Upper lobe of left lung (tissue), 6 donors: ENCODE measurements around the gene EML5. TPM values are rescaled to one million over a fixed set of nuclear protein-coding genes. Genes with fewer than 3 reads are reported as not detected.
"Not testable (repeated sequence)": the region's sequence is repeated elsewhere in the genome, so short reads cannot be mapped to it uniquely, and the experiment has no call there.

Source experiments
- ATAC-seq, 2 donors: fragments of 200-7000 bp; cut with Tn5 transposase; one replicate each; pipeline ENCODE4 v1.9.1; 2022; ENCODE audit warnings: mild to moderate bottlenecking in 2 of 2, moderate library complexity in 2 of 2; ENCODE audit not compliant: low FRiP score in 2 of 2
- DNase-seq, 2 donors: peaks; one replicate each; pipeline ENCODE4 v3.0.0-alpha.2; 2019 to 2020
- H3K27ac ChIP-seq, 4 donors: fragments of 200-600 bp; sonication (generic); one replicate each; pipeline ENCODE4 v1.5.1; 2016 to 2019
- H3K27me3 ChIP-seq, 4 donors: fragments of 200-600 bp; sonication (generic); one replicate each; pipeline ENCODE4 v1.5.1; 2017 to 2019
- H3K36me3 ChIP-seq, 4 donors: fragments of 200-600 bp; sonication (generic); one replicate each; pipeline ENCODE4 v1.5.1; 2016 to 2019
- H3K4me1 ChIP-seq, 4 donors: fragments of 200-600 bp; sonication (generic); one replicate each; pipeline ENCODE4 v1.5.1; 2018 to 2019
- H3K4me3 ChIP-seq, 4 donors: fragments of 200-600 bp; sonication (generic); one replicate each; pipeline ENCODE4 v1.5.1; 2017 to 2019; ENCODE audit warnings: mild to moderate bottlenecking in 2 of 4, moderate library complexity in 1 of 4
- H3K9me3 ChIP-seq, 4 donors: fragments of 200-600 bp; sonication (generic); one replicate each; pipeline ENCODE4 v1.5.1; 2018 to 2019
- EP300 ChIP-seq, 4 donors: sonication (generic); formaldehyde crosslinking; IDR thresholded peaks; one replicate each; pipeline ENCODE4 v1.5.1; 2017; ENCODE audit warnings: antibody characterized with exemption in 4 of 4, control low read depth in 2 of 4
- POLR2A ChIP-seq, 4 donors: fragments of 450-650 bp; IDR thresholded peaks; one replicate each; pipeline ENCODE4 v1.5.1; 2016 to 2017; ENCODE audit warnings: antibody characterized with exemption in 4 of 4, mild to moderate bottlenecking in 2 of 4
- POLR2AphosphoS5 ChIP-seq, 2 donors: sonication (generic); formaldehyde crosslinking; IDR thresholded peaks; one replicate each; pipeline ENCODE4 v1.5.1; 2017; ENCODE audit warnings: antibody characterized with exemption in 2 of 2
- WGBS, 2 donors: methylation state at CpG; one replicate each; pipeline ENCODE4 v1.1.5; 2017 to 2018; 5-methylcytosine and 5-hydroxymethylcytosine counted together
- total RNA-seq, 6 donors: library from RNA; depleted of rRNA in 4 of 6; stranded (reverse); fragments of >200 nt in 4 of 6; gene quantifications; one replicate each; pipeline versions ENCODE4 v1.1.0 to v1.2.1, GENCODE V29; 2016 to 2021
- TF ChIP-seq, protein P1 (sequence below), 6 experiments: fragments of 450-650 bp in 4 of 6; fragments of 200-600 bp in 2 of 6; sonication (generic) in 2 of 6; IDR thresholded peaks; one replicate each; pipeline ENCODE4 v1.5.1; 2016 to 2019; ENCODE audit warnings: antibody characterized with exemption in 6 of 6
- donor health status: DM: no; HTN: no; CAD: no; lungs with moderate emphysema.
- donor health status: DM: no; HTN: yes; CAD: no; lungs with severe emphysema.

EML5 gene
- total RNA-seq, 6 donors from 2014 or later, result 0.98 to 10.5 (median 3.3) TPM

DNA sequence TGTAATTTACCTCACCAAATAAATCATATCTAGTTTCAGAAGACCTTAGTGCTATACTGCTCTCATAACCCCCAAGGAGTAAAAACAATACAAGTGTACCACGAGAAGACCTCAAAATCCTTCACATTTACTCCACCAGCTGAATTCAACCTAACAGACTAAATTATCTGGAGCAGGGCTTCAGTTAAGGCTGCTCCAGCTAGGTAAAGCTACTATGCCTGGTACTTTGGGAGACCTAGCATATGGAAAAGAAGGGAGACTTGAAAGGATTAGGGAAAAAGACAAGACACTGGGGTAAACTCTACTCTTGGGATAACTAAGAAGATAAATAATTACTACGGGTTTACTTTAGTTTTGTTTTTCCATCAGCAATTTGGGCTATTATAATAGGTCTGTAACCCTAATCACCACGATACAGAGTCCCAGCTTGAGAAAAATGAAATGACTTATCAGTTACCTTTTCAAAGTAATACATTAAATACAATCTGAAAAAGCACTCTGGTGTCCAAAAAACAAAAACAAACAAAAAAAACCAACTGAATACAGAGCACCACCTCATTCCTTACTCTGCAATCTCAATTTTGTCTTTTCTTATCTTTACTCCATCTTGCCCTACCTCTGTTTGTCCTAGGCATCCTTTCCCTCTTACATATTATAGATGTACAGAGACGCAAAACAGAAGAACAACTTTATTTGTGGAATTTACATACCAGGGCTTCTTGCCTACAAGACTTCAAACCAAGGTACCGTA is 2.1 kb downstream of the EML5 start:
- ATAC-seq, result no peak
- 85% methylated on average over 5 of the region's 5 CpGs for WGBS, 2 donors
- H3K4me1 ChIP-seq, result peaks cover 6 to 22% (median 14%) of the 10 kb centered on the region in 4 donors
- no peaks in the 10 kb centered on the region for H3K36me3 ChIP-seq
- no peak for DNase-seq
- no peak overlapping the region for H3K4me3 ChIP-seq
- H3K9me3 ChIP-seq, result no peaks in the 10 kb centered on the region
- no peak overlapping the region for H3K27ac ChIP-seq
- no peaks in the 10 kb centered on the region for H3K27me3 ChIP-seq
- no peak for TF ChIP-seq EP300 (IDR thresholded peaks at IDR 0.05)
- TF ChIP-seq POLR2A (IDR thresholded peaks at IDR 0.05), result no peak

DNA sequence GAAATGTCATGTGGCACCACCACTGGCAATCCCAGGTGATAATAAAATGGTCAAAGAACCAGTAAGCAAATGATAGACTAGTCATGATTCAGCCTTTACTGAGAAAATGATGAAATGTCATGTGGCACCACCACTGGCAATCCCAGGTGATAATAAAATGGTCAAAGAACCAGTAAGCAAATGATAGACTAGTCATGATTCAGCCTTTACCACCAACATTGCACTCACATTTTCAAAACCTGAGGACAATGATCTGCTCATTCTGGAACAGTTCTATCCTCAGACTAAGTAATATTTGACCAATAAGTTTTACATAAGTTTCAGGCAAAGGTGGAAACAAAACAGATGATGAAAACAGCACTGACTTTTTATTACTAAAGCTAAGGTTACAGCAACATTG is 3.2 kb downstream of the EML5 start:
- H3K27me3 ChIP-seq, ATAC-seq, H3K4me3 ChIP-seq, H3K9me3 ChIP-seq, DNase-seq, H3K36me3 ChIP-seq, H3K27ac ChIP-seq: not testable (repeated sequence)
- H3K4me1 ChIP-seq, result peaks cover 6 to 22% (median 14%) of the 10 kb centered on the region in 4 donors

DNA sequence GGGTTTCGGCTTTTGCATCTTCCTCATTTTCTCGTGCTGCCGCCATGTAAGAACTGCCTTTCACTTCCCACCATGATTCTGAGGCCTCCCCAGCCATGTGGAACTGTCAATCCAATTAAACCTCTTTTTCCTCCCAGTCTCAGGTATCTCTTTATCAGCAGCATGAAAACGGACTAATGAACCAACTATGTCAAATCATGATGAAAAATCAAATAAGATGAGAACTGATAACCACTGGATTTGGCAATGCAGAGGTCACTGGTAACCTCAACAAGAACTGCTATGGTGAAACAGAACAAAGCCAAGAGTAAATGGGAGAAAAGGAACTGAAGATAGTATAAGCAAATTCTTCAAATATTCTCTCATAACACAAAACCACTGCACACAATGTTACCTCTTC is 6.0 kb downstream of the EML5 start:
- Histone ChIP-seq H3K4me3 (no peak overlapping the region), H3K36me3 (no peaks in the 10 kb centered on the region), H3K27ac (no peak overlapping the region), H3K4me1 (peaks cover 0 to 8% (median 4%) of the 10 kb centered on the region in 4 donors), H3K9me3 (peaks cover 0 to 3% (median 1%) of the 10 kb centered on the region in 4 donors), H3K27me3 (no peaks in the 10 kb centered on the region)
- WGBS, 2 donors, result 86 to 87% methylated on average over 4 of the region's 4 CpGs
- ATAC-seq (no peak), DNase-seq (no peak)
- TF ChIP-seq, protein P1, sequence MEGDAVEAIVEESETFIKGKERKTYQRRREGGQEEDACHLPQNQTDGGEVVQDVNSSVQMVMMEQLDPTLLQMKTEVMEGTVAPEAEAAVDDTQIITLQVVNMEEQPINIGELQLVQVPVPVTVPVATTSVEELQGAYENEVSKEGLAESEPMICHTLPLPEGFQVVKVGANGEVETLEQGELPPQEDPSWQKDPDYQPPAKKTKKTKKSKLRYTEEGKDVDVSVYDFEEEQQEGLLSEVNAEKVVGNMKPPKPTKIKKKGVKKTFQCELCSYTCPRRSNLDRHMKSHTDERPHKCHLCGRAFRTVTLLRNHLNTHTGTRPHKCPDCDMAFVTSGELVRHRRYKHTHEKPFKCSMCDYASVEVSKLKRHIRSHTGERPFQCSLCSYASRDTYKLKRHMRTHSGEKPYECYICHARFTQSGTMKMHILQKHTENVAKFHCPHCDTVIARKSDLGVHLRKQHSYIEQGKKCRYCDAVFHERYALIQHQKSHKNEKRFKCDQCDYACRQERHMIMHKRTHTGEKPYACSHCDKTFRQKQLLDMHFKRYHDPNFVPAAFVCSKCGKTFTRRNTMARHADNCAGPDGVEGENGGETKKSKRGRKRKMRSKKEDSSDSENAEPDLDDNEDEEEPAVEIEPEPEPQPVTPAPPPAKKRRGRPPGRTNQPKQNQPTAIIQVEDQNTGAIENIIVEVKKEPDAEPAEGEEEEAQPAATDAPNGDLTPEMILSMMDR (IDR thresholded peaks at IDR 0.05), result no peak
- no peak for TF ChIP-seq POLR2AphosphoS5 (IDR thresholded peaks at IDR 0.05)
- no peak for TF ChIP-seq EP300 (IDR thresholded peaks at IDR 0.05)
- TF ChIP-seq POLR2A (IDR thresholded peaks at IDR 0.05), result no peak

DNA sequence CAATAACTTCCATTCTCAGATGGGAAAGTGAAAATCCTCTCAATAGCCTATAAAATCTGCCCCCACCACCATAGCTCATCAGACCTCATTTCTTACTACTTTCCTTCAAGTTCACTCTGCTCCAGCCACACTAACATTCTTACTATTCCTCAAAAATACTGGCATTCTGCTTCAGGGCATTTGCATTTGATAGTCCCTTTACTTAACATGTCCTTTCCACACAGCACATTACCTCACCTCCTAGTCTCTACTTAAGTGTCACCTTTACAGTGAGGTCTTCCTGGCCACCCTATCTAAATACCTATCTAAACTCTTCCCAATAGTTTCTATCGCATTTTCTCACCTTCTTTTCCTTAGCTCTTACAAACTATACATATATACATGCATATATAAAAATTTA is 6.8 kb downstream of the EML5 start:
- Histone ChIP-seq H3K27me3 (no peaks in the 10 kb centered on the region), H3K27ac (no peak overlapping the region), H3K36me3 (no peaks in the 10 kb centered on the region), H3K9me3 (peaks cover 0 to 3% (median 1%) of the 10 kb centered on the region in 4 donors), H3K4me1 (peaks cover 0 to under 1% (median 0%) of the 10 kb centered on the region in 4 donors), H3K4me3 (no peak overlapping the region)
- 81 to 89% methylated on average over 1 of the region's 1 CpG for WGBS, 2 donors
- no peak for DNase-seq
- no peak for ATAC-seq
- TF ChIP-seq POLR2AphosphoS5 (IDR thresholded peaks at IDR 0.05), result no peak

DNA sequence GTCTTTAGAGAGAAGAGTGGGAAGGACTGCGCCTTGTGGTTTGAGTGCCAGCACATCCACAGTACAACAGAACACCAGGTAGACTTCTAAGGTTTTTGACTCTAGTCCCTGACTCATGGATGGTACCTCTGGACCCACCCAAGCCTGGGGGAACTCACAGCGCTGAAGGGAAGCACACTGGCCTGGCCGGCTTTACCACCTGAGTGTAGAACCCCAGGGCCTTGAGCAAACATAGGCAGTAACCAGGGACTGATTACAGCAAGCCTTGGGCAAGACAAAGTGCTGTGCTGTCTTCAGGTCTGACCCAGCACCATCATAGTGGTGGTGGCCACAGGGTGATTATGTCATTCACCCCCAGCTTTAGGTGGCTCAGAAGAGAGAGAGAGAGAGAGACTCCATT is 17.2 kb downstream of the EML5 start:
- TF ChIP-seq EP300 (IDR thresholded peaks at IDR 0.05) (no peak), POLR2A (IDR thresholded peaks at IDR 0.05) (no peak), POLR2AphosphoS5 (IDR thresholded peaks at IDR 0.05) (no peak)
- TF ChIP-seq, protein P1 (IDR thresholded peaks at IDR 0.05), result no peak
- Histone ChIP-seq H3K36me3 (no peaks in the 10 kb centered on the region), H3K4me3 (no peak overlapping the region), H3K9me3 (no peaks in the 10 kb centered on the region), H3K27me3 (no peaks in the 10 kb centered on the region), H3K27ac (no peak overlapping the region), H3K4me1 (no peaks in the 10 kb centered on the region)
- ATAC-seq, result no peak
- 96% methylated on average over 3 of the region's 3 CpGs; no CpG with 5 or more reads in 1 of the 2 donors for WGBS, 2 donors
- no peak for DNase-seq

DNA sequence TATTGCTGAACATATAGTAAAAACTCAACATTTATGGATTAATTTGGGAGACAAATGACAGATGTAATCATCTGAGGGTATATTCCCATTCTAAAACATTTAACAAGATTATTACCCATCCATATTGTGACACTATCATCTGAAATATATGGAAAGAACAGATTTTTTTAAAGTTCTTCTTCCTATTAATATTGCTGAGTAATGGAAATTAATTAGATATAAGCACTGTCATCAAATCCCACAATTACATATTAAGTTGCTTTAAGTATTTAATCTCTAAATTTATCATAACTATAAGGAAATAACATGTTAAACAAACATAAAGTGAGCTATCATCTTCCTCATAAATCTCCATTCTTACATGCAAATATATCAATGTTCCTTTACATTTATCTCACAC is 22.0 kb downstream of the EML5 start:
- no peak overlapping the region for H3K4me3 ChIP-seq
- no peaks in the 10 kb centered on the region for H3K27me3 ChIP-seq
- DNase-seq (no peak), ATAC-seq (no peak)
- TF ChIP-seq POLR2A (IDR thresholded peaks at IDR 0.05), result no peak
- no peak for TF ChIP-seq POLR2AphosphoS5 (IDR thresholded peaks at IDR 0.05)
- no peak for TF ChIP-seq EP300 (IDR thresholded peaks at IDR 0.05)
- TF ChIP-seq, protein P1 (IDR thresholded peaks at IDR 0.05), result no peak
- no peak overlapping the region for H3K27ac ChIP-seq
- no peaks in the 10 kb centered on the region for H3K4me1 ChIP-seq
- H3K9me3 ChIP-seq, result peaks cover 0 to 12% (median 10%) of the 10 kb centered on the region in 4 donors
- H3K36me3 ChIP-seq, result no peaks in the 10 kb centered on the region
